Mammary epithelial cell (primary cell): Measurements from ENCODE around the gene COL23A1.

Experiments used
- CTCF ChIP-seq, 2 donors: IDR thresholded peaks in 1 of 2; conservative IDR thresholded peaks in 1 of 2; 2 replicates each; pipeline ENCODE4 v1.5.1; 2011 to 2012; ENCODE audit warnings: inconsistent platforms in 2 of 2, low read length in 2 of 2, mild to moderate bottlenecking in 2 of 2, control low read depth in 1 of 2, low read depth in 1 of 2; ENCODE audit not compliant: insufficient read depth in 1 of 2; ENCODE audit errors: extremely low read depth in 1 of 2
- EZH2 ChIP-seq: IDR thresholded peaks from 2 replicates; pipeline ENCODE4 v1.6.1; 2012; ENCODE audit warnings: low read length, inconsistent platforms, borderline replicate concordance

DNA sequence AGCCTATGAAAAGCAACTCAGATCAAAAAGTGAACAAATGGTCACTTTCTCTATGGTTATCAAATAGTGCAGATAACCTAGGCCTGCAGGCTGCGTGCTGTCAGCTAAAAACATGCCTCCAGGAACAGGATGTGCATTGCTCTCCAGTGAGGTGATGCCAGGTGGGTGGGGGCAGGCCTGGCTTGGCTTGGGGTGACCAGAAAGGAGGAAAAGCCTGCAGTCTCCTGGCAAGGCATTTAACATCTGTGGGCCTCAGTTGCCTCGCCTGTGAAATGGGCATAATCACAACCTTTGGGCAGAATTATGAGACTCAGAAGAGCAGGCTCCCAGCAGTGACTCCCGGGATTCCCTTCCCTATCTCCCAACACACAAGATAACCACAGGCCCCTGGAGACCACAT lies 135.9 kb downstream of the COL23A1 start:
- TF ChIP-seq EZH2 (no peak), CTCF (conservative IDR thresholded peaks at IDR 0.05 in 1 of 2, IDR thresholded peaks at IDR 0.05 in 1 of 2; ENCODE audit: extremely low read depth in 1 of 2, insufficient read depth in 1 of 2, low read depth in 1 of 2, low read length in 2 of 2) (no peak)
